Fibroblast of villous mesenchyme (primary cell): Measurements from ENCODE around the gene OSBPL9. TPM values are rescaled to one million over a fixed set of nuclear protein-coding genes. Genes with fewer than 3 reads are reported as not detected.

Source experiments
- DNase-seq: peaks from one replicate; pipeline ENCODE4 v3.0.0-alpha.2; 2010; ENCODE audit warnings: low read depth
- H3K4me3 ChIP-seq: 2 replicates; pipeline ENCODE4 v1.5.1; 2011; ENCODE audit warnings: low read depth, mild to moderate bottlenecking, low read length
- total RNA-seq: library from RNA; depleted of rRNA; stranded (reverse); fragments of >200 nt; gene quantifications from 2 replicates; pipeline ENCODE4 v1.2.3, GENCODE V29; 2012
- TF ChIP-seq, protein P1 (sequence below): IDR thresholded peaks from 2 replicates; pipeline ENCODE4 v1.5.1; 2012; ENCODE audit warnings: low read depth, mild to moderate bottlenecking, low read length; ENCODE audit not compliant: insufficient read depth

The OSBPL9 gene
- total RNA-seq, 1 donor = 103 TPM

DNA sequence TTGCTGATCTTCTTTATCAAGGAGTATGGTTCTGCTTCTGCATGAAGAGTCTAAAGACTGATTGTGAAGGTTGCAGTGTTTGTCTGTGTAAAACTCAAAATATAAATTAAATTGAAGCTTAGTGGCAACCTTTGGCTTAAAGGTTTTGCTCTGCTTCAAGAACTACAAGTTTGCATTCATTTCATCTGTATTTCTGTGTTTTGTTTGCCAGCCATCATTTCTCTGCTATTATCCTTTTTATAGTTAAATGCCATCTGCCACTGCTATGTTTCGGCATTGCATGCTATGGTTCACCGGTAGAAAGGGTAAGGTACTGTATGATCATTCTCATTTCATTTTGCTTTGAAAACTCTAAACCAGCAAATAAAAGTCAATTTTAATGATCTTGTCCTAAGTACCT, 52.9 kb downstream of the OSBPL9 start:
- no peak overlapping the region for H3K4me3 ChIP-seq
- no peak for DNase-seq
- TF ChIP-seq, protein P1, sequence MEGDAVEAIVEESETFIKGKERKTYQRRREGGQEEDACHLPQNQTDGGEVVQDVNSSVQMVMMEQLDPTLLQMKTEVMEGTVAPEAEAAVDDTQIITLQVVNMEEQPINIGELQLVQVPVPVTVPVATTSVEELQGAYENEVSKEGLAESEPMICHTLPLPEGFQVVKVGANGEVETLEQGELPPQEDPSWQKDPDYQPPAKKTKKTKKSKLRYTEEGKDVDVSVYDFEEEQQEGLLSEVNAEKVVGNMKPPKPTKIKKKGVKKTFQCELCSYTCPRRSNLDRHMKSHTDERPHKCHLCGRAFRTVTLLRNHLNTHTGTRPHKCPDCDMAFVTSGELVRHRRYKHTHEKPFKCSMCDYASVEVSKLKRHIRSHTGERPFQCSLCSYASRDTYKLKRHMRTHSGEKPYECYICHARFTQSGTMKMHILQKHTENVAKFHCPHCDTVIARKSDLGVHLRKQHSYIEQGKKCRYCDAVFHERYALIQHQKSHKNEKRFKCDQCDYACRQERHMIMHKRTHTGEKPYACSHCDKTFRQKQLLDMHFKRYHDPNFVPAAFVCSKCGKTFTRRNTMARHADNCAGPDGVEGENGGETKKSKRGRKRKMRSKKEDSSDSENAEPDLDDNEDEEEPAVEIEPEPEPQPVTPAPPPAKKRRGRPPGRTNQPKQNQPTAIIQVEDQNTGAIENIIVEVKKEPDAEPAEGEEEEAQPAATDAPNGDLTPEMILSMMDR = no peak

DNA sequence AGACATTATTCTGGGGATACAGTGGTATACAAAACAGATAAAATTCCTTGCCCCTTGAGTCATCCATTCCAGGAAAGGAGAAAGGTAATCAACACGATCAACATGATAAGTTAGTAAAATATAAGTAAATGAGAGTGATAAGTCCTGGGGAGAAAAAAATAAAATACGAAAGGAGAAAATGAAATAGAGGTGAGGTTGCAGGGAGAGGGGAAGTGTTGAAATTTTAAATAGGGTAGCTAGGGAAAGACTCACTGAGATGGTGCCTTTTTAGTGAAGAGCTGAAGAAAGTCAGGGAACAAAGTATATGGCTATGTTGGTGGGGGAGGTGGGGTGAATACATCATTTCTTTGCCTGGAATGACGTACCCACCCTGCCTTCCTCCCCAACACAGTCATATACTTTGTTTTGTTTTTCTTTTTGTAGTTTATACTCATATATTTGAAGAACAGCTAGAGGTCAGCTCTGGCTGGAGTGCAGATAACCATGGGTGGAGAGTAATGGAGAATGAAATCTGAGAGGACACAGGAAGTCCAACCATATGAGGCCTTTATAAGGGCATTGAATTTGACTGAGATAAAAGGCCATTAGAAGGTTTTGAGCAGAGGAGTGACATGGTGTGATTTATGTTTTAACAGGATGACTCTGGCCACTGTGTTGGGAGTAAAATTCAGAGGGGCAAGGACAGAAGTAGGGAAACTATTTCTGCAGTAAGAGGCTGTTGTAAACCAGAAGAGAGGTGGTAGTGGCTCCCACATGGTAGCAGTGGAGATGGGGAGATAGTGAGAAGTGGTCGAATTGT, 54.8 kb downstream of the OSBPL9 start:
- DNase-seq = peak; percentile 86
- H3K4me3 ChIP-seq = no peak overlapping the region
- TF ChIP-seq, protein P1 = no peak

DNA sequence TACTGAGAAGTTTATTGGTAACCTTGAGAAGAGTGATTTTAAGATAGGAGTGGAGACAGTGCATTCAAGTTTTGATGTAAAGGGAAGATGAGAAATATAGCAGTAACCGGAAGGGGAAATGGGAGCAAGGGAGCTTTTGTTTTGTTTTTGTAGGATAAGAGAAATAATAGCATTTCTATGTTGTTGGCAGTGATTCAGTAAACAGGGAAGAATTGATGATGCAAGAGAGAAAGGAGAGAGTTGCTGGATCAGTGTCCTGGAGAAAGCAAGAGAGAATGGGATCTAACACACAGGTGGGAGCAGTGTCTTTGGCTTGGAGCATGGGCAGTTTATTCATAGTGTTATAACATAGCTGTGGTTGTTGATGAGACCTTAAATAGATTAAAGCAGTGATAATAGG, 56.4 kb downstream of the OSBPL9 start:
- DNase-seq = no peak
- TF ChIP-seq, protein P1 = no peak
- no peak overlapping the region for H3K4me3 ChIP-seq

DNA sequence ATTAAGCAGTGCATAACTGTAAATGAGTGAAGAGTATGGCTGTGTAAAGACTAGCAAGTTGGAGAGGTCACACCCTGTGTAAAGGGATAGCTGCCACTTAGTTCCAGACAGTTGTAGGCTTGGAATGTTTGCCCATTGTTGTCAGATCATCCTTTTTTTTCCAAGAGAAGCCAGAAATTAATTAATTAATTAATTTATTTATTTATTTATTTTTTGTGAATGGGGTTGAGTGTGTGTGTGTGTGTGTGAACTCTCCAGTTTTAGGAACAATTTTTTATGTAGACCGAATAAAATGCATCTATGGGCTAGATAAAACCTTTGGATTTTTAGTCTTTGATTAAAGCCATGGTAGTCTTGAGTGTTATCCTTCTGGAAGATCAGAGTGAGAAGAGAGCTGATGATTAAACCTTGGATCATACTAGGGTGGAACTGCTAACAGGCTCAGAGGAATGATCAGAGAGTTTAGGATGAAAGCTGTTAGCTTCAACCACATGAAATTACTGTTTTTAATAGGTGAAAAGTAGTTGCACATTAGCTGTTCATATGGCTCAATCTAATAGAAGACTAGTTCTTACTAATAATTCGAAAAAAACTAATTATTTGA, 58.4 kb downstream of the OSBPL9 start:
- H3K4me3 ChIP-seq = no peak overlapping the region
- no peak for DNase-seq
- TF ChIP-seq, protein P1 = no peak

DNA sequence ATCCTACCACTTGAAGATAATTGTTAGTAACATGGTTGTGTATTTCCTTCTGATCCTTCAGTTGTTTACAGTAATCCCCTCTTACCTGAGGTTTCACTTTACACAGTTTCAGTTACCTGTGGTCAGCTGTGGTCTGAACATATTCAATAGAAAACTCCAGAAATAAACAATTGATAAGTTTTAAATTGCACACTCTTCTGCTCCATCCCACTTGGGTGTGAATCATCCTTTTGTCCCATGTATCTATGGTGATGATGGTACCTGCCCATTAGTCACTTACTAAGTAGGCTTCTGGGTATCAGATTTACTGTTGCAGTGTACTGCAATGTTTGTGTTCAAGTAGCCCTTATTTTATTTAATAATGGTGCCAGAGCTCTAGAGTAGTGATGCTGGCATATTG, 62.5 kb downstream of the OSBPL9 start:
- no peak for DNase-seq
- no peak overlapping the region for H3K4me3 ChIP-seq
- TF ChIP-seq, protein P1 = no peak

DNA sequence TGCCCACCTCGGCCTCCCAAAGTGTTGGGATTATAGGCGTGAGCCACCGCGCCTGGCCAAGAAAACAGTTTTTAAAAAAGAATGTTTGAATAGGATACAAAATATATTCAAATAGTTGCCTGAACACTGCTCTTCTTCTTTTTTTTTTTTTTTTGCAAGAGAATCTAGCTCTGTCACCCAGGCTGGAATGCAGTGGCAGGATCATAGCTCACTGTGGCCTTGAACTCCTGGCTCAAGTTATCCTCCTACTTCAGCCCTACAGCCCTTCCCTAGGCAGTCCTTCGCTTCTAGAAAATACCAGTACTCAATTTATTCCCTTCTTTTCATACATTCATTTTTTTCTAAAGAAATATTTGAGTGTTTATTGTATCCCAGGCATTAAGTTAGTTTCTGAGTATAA, 67.9 kb downstream of the OSBPL9 start:
- DNase-seq = no peak
- TF ChIP-seq, protein P1 = no peak
- H3K4me3 ChIP-seq = no peak overlapping the region

DNA sequence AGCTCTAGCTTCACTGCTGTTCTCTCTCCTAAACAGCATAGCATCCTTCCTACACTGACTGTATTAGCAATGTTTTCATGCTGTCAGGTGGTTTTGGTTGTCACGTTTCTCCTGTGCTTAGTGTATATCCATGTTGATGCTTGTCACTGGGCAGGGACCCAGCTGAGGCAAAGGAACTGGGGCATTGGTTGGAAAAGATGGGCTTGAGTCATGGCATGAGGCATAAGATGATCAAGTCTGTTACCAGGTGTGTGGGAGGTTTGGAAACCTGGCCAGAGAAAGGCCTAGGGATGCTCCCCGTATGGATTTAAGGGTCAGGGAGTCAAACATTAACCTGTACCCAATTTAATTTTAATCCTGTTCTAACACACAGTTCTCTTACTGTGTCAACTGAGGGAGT, 69.6 kb downstream of the OSBPL9 start:
- TF ChIP-seq, protein P1 = no peak
- H3K4me3 ChIP-seq = no peak overlapping the region
- no peak for DNase-seq
